Cardiac ventricle fibroblast (primary cell): ENCODE data around the gene MMRN2. TPM values are rescaled to one million over a fixed set of nuclear protein-coding genes. Genes with fewer than 3 reads are reported as not detected.

Source experiments
- total RNA-seq: library from RNA; depleted of rRNA; stranded (reverse); fragments of >200 nt; gene quantifications from 2 replicates; pipeline ENCODE4 v1.2.3, GENCODE V29; 2015

The MMRN2 gene, protein sequence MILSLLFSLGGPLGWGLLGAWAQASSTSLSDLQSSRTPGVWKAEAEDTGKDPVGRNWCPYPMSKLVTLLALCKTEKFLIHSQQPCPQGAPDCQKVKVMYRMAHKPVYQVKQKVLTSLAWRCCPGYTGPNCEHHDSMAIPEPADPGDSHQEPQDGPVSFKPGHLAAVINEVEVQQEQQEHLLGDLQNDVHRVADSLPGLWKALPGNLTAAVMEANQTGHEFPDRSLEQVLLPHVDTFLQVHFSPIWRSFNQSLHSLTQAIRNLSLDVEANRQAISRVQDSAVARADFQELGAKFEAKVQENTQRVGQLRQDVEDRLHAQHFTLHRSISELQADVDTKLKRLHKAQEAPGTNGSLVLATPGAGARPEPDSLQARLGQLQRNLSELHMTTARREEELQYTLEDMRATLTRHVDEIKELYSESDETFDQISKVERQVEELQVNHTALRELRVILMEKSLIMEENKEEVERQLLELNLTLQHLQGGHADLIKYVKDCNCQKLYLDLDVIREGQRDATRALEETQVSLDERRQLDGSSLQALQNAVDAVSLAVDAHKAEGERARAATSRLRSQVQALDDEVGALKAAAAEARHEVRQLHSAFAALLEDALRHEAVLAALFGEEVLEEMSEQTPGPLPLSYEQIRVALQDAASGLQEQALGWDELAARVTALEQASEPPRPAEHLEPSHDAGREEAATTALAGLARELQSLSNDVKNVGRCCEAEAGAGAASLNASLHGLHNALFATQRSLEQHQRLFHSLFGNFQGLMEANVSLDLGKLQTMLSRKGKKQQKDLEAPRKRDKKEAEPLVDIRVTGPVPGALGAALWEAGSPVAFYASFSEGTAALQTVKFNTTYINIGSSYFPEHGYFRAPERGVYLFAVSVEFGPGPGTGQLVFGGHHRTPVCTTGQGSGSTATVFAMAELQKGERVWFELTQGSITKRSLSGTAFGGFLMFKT
- 2.4 and 3.3 TPM in 2 replicates for total RNA-seq

GRCh38 chr10:86957471-86958115 lies at the start of gene MMRN2:
TSS of gene MMRN2 (minus strand) at chr10:86957615. CDS start at chr10:86957541, 74 bp downstream.

DNA sequence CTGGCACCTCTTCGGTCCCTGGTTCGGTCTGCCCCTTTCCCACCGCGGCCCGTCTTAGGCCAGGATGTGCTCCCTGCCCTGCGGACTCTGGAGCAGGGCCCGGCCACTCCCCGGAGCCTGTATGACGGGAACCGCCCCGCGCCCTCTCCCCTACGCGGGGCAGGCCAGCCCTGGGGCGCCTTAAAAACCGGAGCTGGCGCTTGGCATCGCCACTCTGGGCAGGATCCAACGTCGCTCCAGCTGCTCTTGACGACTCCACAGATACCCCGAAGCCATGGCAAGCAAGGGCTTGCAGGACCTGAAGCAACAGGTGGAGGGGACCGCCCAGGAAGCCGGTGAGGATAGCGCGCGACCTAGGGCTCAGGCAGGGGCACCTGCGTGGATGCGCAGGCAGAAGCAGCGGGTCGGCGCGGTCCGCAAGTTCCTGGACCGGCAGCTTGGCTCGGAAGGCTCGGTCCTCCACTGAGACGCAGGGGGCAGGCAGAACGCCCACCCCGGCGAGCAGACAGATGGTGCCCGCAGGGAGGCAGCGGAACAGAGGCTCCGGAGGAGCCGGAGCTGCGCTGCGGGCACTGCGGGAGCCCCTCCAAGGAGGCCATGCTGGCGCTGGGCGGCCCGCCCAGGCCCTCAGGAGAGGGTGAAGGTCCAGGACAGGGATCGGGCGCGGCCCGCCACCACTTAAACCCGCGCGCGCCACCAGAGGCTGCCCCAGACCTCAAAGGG lies 11.0 kb upstream of the MMRN2 start, which contains the start of gene ADIRF:
ADIRF (plus strand) TSS at position 212 of the 723 bp plus-strand sequence; CDS start at position 275, 63 bp downstream.

GRCh38 chr10:86958116-86958900 lies 893 bp upstream of the MMRN2 start, which contains the start of gene SNCG:
TSS of gene SNCG (plus strand) at chr10:86958599. CDS start at chr10:86958698, 99 bp downstream.

Other genes with a start within 250 kb of the MMRN2 start
- 21.6 and 25.3 TPM in 2 replicates for gene BMPR1A, start 201.0 kb downstream of the MMRN2 start, total RNA-seq
- gene SNCG, start 984 bp upstream of the MMRN2 start, total RNA-seq = 6.4 and 9.0 TPM in 2 replicates
- 13.2 and 14.4 TPM in 2 replicates for gene ADIRF, start 10.9 kb upstream of the MMRN2 start, total RNA-seq
- gene FAM25A, start 62.7 kb upstream of the MMRN2 start, total RNA-seq = not detected in 2 replicates
- gene GLUD1, start 137.2 kb upstream of the MMRN2 start, total RNA-seq = 126 and 142 TPM in 2 replicates
- 14.4 TPM in 2 replicates for gene SHLD2, start 137.6 kb upstream of the MMRN2 start, total RNA-seq